HG03135 (cell line): Measurements from ENCODE around the gene CACTIN.
"Not testable (repeated sequence)": the region's sequence is repeated elsewhere in the genome, so short reads cannot be mapped to it uniquely, and the experiment has no call there.

Source experiments
- ATAC-seq: cut with Tn5 transposase; IDR thresholded peaks from one replicate; pipeline ENCODE4 v1.9.1; 2021; ENCODE audit warnings: mild to moderate bottlenecking, moderate library complexity; ENCODE audit not compliant: unreplicated experiment

The CACTIN gene

DNA sequence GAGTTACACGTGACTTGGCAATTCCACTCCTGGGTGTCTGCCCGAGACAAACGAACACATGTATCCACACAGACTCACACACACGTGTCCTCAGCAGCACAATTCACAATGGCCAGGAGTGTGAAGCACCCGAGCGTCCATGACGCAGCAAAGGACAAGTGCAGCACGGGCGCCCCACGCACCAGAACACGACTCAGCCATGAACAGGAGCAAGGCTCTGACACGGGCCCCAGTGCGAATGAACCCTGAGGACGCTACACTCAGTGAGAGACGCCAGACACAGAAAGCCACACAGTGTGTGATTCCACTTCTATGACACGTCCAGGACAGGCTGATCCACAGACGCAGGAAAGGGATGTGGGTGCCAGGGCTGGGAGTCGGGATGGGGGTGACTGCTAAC, 37.2 kb upstream of the CACTIN start:
- ATAC-seq, result no peak

DNA sequence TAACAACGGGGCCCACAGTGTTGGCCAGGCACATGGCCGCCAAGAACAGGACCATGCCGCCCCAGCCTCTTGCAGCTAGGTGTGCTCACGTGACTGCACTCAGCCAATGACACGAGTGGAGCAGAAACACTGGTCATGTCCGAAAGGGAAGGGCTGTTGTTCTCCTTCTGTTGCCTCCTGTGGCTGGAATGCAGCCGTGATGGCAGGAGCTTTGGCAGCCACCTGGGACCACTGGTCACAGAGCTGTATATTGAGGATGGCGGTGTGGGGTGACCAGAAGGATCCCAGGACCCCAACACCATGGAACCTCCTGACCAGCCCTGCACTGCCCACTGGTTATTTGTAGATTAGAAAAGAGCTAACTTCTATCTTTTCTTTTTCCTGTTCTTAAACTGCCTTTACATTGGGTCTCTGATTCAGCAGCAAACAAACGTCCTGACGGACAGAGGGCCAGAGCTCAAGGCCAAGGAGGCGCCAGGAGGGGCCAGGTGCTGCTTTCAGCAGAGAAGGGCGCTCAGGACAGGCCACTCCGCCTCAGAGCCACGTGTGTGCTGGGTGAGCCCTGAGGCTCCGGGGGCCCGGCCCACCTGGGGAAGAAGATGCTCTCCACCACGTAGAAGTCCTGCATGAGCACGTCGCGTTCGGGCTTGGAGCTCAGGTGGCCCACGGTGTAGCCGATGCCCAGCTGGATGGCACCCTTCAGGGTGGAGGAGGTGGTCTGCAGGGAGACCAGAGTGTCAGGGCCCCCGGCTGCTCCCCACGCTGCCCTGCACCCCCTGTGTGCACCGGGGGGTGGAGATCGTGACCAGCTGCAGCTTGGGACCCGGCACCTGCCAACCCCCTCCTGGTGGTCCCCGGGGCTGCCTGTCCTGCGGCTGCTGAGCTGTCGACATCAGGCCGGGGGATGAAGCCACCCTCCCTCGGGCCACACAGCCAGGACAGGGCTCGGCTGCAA, 35.0 kb upstream of the CACTIN start:
- ATAC-seq, result no peak

DNA sequence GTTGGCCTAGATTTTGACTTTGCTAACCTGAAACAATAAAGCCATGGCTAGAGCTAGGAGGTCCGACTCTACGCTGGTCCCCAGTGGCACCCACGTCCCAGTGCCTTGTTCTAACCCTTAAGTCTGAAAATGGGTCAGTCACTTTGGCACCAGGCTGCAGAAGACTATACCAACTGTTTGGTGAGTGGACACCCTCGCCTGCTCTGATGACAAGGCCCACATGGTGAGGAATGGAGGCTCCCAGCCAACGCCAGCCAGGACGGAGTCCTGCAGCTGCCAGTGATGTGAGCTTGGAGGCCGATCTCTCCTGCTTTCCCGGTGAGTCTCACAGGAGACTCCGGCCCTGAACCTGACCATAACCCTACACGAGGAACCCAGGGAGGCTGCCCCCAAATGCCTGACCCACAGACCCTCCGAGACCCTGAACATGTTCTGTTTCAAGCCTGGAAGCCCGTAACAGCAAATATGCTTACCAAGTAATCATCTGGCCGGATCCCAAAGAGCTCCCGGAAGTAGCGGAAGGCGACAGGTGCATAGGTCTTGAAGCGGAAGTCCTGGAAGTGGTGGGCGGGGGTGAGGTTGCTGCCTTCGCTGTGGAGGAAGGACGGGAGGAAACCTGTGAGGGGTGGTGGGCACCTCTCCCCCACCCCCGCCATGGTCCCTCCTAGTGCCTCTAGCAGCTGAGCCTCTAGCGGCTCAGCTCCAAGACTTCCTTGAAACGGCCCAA, 34.1 kb upstream of the CACTIN start:
- ATAC-seq, result no peak

DNA sequence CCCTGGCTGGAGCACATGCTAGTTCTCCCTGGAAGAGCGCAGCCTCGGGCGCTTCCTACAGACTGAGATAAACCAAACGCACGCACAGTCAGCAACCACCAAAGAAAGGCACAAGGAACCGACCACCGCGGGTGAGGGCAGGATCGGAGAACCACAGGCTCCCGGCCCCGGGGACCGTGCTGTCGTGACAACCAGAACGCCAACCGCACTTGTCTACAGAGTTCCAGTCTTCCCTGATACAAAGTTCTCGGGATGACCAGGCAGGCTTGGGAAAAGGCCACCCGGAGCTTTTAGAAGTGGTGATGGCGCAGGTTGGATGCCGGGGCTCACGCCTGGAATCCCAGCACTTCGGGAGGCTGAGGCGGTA, 33.1 kb upstream of the CACTIN start:
- no peak for ATAC-seq

DNA sequence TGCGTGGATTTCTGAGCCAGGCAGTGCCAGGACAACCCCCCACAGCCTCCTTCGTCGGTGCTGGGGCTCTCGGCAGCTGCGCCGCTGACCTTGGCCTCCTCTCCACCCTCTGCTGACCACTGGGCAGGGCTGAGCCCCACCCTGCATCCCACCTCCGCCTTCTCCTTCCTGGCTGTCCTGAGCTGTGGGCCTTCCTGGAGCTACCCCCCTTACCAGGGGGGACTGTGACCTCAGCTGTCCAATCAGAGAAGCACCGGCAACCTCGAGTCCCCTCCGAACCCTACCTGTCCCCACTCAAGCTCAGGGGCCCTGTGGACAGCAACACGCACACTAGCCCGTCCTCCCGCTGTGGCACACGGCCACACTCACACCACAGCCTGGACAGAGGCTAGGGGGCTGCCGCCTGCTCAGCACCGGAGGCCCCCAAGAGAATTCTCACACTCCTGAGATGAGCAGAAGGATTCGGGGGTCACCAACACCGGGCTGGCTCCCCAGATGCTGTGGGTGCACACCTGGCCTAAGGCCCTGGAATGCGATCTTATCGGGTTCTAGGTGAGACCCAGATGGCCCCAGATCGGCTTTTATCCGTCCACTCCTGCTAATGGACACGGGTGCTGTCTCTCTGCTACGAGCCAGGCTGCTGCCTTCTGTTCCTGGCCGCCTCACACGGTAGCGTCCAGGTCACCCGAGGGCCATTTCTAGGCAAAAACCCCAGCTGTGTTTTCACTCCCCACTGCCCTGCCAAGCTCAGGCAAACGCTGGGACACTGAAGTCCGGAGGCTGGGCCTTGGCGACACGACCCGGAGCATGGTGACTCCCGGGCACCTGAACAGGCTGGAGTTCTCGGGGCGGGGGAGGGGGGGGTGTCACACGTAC, 32.5 kb upstream of the CACTIN start:
- ATAC-seq, result no peak

DNA sequence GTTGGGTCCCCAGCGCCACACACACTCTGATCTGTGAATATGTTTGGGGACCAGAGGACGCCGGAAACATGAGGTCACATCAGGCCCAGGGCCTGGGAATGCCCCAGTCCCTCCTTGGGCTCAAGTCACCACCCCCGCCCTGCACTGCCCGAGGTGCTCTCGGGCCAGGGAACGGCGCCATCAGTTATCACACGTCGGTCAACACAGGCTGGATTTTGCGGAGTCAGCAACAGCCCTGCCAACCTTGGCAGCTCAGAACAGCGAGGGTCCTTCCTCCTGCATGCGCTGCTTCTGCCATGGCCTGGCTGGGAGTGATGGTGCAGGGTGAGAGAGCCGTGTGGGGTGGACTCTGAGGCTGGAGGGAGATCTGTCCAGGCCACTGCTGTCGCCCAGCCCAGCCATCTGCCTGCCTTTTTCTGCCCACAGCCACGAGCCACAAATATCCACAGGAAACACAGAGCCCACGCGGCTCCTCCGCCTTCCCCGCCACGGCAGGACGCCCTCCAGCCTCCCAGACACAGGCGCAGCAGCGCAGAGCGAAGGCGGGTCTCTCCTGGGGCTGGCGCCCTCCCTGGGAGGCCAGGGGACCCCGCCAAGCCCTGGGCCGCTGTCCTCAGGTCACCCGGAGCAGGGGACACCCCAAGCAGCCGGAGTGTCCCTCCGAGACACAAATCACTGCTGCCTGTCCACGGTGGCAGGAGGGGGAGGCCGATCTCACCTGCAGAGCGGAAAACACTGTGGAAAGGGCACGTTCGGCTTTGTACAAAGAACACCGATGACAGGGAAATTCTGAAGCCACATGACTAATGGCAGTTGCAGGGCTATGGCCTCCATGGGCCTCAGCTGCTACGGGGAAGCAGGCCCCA, 31.6 kb upstream of the CACTIN start:
- ATAC-seq, result no peak

DNA sequence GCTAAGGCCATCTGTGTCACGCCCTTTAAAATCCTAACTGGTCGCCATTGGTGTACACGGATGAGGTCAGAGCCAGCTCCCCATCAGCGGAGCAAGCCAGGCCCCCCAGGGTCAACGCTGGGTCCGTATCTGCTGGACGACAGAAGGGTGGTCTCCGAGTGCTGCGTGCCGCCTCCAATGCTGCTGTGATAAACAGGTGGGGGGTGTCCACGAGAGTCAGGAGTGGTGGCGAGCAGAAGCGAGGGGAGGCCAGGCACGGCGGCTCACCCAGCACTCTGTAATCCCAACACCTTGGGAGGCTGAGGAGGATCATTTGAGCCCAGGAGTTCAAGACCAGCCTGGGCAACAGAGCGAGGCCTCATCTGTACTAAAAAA, 30.8 kb upstream of the CACTIN start:
- no peak for ATAC-seq

DNA sequence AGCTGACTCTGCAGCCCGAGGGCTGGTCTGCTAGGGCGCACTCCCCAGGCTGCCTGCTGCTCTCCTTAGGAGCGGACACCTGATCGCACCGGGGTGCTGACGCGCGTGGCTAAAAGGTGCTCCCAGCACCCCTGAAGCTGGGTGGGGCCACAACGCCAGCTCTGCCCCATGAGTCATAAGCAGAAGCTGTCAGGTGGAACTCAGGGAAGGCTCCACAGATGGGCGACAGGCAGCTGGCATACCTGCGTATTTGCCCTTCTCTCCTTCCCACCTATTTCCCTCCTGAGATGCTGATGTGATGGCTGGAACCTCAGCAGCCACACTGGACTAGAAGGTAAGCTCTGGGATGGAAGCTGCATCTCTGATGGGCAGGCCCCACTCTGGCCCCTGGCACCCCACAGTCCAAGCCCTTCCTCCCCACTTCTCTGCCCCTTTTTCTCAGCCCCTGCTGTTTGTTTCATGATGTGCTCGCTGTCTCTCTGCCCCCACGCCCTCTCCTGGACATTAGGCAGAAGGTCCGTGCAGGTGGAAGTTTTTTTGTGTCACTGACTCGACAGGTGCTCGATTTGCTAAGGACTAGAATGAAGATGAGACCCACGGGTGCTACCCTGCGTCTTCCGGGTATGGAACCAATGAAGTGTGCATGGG, 30.3 kb upstream of the CACTIN start:
- ATAC-seq, result no peak

DNA sequence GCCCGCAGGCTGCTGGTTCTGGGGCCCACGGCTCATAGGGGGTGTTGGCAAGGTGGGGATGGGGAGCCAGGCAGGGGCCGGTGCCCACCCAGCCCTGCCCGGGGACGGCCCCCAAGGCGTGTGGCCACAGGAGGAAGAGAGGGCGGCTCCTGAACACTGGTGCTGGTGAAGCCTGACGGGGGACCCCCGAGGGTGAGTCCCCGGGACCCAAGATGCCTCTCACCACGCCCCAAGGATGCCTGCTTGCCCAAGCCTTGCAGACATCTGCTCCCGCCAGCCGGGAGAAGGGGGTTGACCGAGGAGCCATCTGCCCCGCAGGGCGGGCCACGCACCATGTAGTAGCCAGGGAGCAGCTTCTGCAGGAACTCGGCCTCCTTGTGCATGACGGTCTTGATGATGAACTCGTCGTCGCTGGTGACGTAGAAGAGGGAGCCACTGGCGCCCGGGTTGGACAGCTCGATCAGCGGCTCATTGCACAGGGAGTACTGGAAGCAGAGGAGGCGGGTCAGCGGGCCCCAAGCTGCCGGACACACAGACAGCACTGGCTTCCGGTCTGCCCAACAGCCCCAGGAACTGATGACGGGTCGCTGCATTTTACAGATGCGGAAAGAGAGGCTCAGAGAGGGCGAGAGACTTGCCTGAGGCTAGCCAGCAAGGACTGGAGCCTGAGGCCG, 29.6 kb upstream of the CACTIN start:
- ATAC-seq, result no peak

DNA sequence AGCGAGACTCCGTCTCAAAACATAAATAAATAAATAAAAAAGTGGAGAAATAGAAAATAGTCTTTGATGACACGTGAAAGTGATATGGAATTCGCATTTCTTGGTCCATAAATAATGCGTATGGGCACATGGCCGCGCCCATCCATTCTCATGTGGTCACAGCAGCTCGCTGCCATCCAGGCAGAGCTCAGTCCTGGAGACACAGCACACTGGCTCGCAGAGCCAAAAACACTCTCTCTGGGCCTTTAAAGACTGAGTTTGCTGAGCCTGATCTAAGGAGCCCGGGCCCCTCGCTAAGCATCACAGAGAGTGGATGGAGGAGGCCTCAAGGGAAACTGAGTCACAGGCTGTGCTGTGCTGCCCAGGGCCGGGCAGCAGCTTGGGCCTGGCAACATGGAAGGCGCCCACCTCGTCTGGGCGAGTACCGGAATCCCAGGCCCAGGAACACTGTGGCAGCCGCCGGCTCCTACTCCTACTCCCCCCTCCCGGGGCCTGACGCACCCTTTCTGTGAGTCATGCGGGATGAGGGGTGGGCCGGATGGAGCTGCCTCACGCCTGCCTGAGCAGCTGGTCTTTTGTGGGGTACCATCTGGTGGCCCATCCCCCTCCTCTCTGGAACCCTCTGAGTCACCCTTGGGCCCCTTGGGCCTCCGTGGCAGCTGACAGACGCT, 28.9 kb upstream of the CACTIN start:
- ATAC-seq, result no peak

DNA sequence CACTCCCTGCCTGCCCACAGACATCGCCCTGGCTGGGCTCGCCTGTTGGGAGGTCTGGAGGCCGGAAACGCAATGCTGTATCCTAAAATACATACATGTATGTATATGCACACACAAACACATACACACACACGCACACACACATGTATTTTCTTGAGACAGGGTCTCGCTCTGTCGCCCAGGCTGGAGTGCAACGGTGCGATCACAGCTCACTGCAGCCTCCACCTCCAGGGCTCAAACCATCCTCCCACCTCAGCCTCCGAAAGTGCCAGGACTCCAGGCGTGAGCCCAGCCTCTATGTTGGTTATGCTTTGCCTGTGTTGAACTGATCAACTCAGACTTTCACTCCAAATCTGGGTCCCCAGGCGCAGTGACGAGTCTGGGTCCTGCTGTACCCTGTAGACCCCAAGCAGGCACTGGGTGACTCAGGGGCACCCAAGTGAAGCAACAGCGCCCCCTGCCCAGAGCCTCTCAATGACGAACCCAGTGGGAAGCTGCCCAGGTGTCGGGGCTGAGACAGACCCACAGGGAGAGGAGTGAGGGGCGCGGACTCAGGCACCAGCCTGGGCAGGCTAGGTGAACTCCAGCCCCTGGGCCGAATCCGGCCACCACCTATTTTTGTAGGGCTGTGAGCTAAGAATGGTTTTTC, 27.4 kb upstream of the CACTIN start:
- ATAC-seq, result no peak

DNA sequence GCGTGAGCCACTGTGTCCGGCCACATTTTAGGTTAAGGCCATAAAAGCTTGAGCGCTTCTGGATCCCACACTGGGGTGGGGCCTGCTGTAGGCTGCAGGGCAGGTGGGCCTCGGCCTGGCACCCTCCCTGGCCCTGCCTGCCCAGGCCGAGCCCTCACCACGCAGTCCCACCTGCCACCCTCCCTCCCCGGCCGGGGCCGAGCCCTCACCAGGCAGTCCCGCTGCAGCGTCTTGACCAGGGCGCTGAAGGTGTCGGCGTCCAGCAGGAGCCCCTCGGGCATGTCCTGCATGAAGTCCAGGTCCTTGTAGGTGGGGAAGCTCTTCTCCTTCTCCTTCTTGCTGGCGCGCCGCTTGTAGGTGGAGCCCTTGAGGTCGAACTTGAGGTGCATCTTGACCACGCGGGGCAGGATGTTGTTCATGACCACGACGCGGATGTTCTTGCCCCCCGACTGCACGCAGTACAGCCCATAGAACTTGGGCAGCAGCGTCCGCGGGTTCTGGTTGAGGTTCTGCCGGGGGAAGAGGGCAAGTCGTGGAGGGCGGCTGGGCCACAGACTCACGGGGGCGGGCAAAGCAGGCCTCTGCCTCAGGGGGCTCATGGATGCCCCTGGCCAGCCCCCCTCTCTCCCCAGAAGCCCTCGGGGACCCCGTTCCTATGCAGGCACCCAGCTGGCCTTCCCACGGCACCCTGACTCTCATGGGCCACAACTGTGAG, 26.6 kb upstream of the CACTIN start:
- no peak for ATAC-seq

DNA sequence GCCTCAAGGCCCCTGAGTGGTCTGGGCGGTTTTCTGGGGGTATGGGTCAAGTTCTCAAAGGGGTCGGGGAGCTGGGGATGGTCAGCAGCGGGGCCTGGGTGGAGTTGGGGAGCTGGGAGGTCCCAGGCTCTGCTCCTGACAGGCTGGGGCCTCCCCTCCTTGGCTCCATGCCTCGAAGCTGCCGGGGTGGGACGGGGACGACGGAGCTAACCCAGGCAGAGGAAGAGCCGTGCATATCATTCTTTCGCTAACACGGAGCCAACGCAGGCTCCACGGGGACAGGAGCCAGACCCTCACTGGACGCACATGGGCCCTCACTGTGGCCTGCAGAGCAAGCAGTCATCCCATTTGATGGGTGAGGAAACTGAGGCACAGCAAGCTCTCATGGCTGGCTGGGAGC, 25.8 kb upstream of the CACTIN start:
- ATAC-seq, result no peak

DNA sequence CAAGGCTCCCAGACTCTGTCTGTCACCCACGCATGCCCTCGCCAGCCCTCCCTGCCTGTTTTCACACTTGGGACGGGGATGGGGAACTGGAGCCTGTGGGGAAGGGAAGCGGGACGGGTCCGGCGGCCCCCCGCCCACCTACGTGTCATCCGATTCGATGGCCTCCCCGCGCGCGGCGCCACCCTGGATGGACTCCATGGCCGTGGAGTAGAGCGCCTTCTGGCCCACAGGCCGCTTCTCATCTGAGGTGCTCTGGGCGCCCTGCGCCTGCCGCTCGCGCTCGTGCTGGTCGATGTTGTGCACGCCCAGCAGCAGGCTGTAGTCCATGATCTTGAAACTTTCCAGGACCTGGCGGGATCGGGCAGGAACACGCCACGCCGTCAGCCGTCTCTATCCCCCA, 25.1 kb upstream of the CACTIN start:
- ATAC-seq, result no peak

DNA sequence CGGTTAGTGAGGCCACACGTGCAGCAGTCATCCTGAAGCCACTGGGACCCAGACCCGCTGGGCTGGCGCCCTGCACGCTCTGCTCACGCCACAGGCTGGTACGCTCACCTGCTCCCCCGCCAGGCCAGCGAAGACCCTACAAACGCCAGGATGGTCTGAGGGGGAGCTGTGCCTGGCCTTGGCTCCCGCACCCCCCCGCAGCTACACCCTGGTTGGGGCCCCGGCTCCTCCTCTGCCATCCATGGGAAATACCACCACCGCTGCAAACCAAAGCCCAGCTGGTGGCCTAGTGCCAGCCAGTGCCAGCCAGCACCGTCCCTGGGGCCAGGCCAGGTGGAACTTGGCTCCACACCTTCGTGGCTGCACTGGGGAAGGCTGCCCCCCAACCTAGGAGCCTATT, 23.3 kb upstream of the CACTIN start:
- ATAC-seq, result no peak

DNA sequence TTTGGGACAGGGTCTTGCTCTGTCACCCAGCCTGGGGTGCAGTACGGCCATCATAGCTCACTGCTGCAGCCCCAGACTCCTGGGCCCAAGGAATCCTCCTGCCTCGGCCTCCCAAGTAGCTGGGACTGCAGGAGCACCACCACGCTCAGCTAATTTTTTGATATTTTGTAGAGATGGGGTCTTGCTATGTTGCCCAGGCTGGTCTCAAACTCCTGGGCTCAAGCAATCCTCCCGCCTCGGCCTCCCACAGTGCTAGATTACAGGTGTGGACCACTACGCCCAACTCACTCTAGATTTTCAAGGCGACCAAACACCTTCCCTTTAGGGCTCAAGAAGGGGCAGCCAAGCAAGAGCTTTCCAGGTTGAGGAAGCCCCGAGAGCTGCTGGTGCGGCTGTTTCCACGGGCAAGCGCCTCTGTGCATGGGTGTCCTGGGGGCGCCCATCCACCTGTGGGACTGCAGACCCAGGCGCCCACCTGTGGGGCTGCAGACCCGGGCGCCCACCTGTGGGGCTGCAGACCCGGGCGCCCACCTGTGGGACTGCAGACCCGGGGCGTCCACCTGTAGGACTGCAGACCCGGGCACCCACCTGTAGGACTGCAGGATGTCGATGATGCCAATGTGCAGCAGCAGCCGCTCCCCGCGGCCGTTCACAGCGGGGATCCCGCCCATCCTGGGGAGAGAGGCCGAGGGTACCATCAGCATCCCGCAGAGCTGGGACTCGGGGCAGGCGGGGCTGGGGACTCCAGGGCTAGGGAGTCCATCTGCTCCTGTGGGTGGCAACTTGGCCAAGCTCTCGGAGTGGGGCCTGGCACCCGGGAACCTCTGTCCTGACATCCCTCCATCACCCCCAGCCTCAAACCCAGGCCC, 21.7 kb upstream of the CACTIN start:
- ATAC-seq, result no peak

DNA sequence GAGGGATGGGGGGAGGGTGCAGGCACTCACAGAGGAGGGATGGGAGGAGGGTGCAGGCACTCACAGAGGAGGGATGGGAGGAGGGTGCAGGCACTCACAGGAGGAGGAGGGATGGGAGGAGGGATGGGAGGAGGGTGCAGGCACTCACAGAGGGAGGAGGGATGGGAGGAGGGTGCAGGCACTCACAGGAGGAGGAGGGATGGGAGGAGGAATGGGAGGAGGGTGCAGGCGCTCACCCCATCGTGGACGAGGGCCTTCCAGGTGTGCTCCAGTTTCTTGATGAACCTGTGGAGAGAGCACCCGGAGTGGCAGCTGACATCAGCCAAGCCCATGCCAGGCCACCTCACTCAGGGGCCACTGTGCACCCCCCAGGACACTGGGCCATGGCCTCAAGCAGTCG, 20.5 kb upstream of the CACTIN start:
- ATAC-seq, result not testable (repeated sequence)
